ENCODE results near the gene FANCC. TPM values are rescaled to one million over a fixed set of nuclear protein-coding genes. Genes with fewer than 3 reads are reported as not detected.

Gene FANCC
- polyA plus RNA-seq, 1 of the 3 experiments (the other 2 are of a cell fraction): 3.5 TPM

GRCh38 chr9:95181835-95182234 lies 135.7 kb downstream of the FANCC start (continued):
- TF ChIP-seq USF2 (IDR thresholded peaks at IDR 0.05; ENCODE audit: borderline replicate concordance, low read depth, low read length) (no peak), PBX3 (IDR thresholded peaks at IDR 0.05) (no peak), GATA2 (CRISPR knock-in tag; IDR thresholded peaks at IDR 0.05) (no peak), SMC3 (IDR thresholded peaks at IDR 0.05; ENCODE audit: low read depth, low read length) (no peak), RXRA (IDR thresholded peaks at IDR 0.05; ENCODE audit: borderline replicate concordance, low read depth) (no peak)

- no peaks in the 10 kb centered on the region for H3F3A ChIP-seq (replicated peaks; ENCODE audit: insufficient read depth)
- peaks cover 0 to 8% of the 10 kb centered on the region in 2 experiments; a peak in 1 of 4 replicates for H3K4me1 ChIP-seq (ENCODE audit: control insufficient read depth in 1 of 2, insufficient read depth in 2 of 2, low read depth in 1 of 2, low read length in 1 of 2)
- no peaks in the 10 kb centered on the region for H3K36me3 ChIP-seq (replicated peaks in 1 of 2; ENCODE audit: control insufficient read depth in 1 of 2, insufficient read depth in 2 of 2, low read length in 1 of 2)
- no peak overlapping the region for H3K9ac ChIP-seq
- H3K9me2 ChIP-seq: no peaks in the 10 kb centered on the region
- no peak overlapping the region; a peak in 1 of 4 replicates for H3K4me3 ChIP-seq (ENCODE audit: low read depth in 2 of 2, low read length in 1 of 2)
- no peaks in the 10 kb centered on the region for H4K20me1 ChIP-seq (ENCODE audit: insufficient read depth)
- CTCF ChIA-PET: interaction anchor here (0.9 to 2.1 kb wide), 3 partner anchors 25 to 50 kb away, joined by 3 to 9 read pairs (median 5); no protein-coding TSS in a partner anchor
- no peaks in the 10 kb centered on the region for H3K9me3 ChIP-seq
- H3K79me2 ChIP-seq (ENCODE audit: insufficient read depth): no peaks in the 10 kb centered on the region
- peak; percentile 26 for DNase-seq
- WGBS (ENCODE audit: low lambda C conversion rate): 57% methylated on average over 3 of the region's 3 CpGs
- H3K4me2 ChIP-seq: no peak overlapping the region
- TF ChIP-seq CTCF (IDR thresholded peaks at IDR 0.05) (peak; percentile 73), TCF12 (IDR thresholded peaks at IDR 0.05) (no peak)
- H3K27ac ChIP-seq (ENCODE audit: low read depth in 2 of 2, low read length in 1 of 2): no peak overlapping the region
- H3K27me3 ChIP-seq (ENCODE audit: insufficient read depth): no peaks in the 10 kb centered on the region
- POLR2A ChIA-PET: no interaction called here
- no peak overlapping the region for H2AFZ ChIP-seq (ENCODE audit: low read depth)
These were observed 136.2 kb downstream of the FANCC start for GRCh38 chr9:95181226-95181818.

- H3K9me3 ChIP-seq: no peaks in the 10 kb centered on the region
- peaks cover 0 to 15% of the 10 kb centered on the region in 2 experiments; a peak in 1 of 4 replicates for H3K4me1 ChIP-seq (ENCODE audit: control insufficient read depth in 1 of 2, insufficient read depth in 2 of 2, low read depth in 1 of 2, low read length in 1 of 2)
- H3K9me2 ChIP-seq: no peaks in the 10 kb centered on the region
- H4K20me1 ChIP-seq (ENCODE audit: insufficient read depth): no peaks in the 10 kb centered on the region
- POLR2A ChIA-PET: interaction anchor here (0.6 kb wide), 1 partner anchor 49 kb away, joined by 3 read pairs; no protein-coding TSS in a partner anchor
- WGBS (ENCODE audit: low lambda C conversion rate): 95% methylated on average over 3 of the region's 3 CpGs
- H2AFZ ChIP-seq (ENCODE audit: low read depth): no peak overlapping the region
- no peaks in the 10 kb centered on the region for H3K79me2 ChIP-seq (ENCODE audit: insufficient read depth)
- no peak overlapping the region for H3K4me3 ChIP-seq (ENCODE audit: low read depth in 2 of 2, low read length in 1 of 2)
- CTCF ChIA-PET: no interaction called here
- DNase-seq: no peak
- H3K27ac ChIP-seq (ENCODE audit: low read depth in 2 of 2, low read length in 1 of 2): no peak overlapping the region
- H3K4me2 ChIP-seq: no peak overlapping the region
- H3F3A ChIP-seq (replicated peaks; ENCODE audit: insufficient read depth): peaks cover 3% of the 10 kb centered on the region
- no peaks in the 10 kb centered on the region for H3K36me3 ChIP-seq (replicated peaks in 1 of 2; ENCODE audit: control insufficient read depth in 1 of 2, insufficient read depth in 2 of 2, low read length in 1 of 2)
- H3K9ac ChIP-seq: no peak overlapping the region
- no peaks in the 10 kb centered on the region for H3K27me3 ChIP-seq (ENCODE audit: insufficient read depth)
- TF ChIP-seq NRF1 (IDR thresholded peaks at IDR 0.05; ENCODE audit: low read depth, low read length) (no peak), FOXM1 (IDR thresholded peaks at IDR 0.05; ENCODE audit: low read depth) (no peak), IRF3 (IDR thresholded peaks at IDR 0.05; ENCODE audit: low read depth, low read length) (no peak), GABPA (IDR thresholded peaks at IDR 0.05; ENCODE audit: low read depth) (no peak), CHD2 (IDR thresholded peaks at IDR 0.05; ENCODE audit: low read length, partially characterized antibody) (no peak), REST (IDR thresholded peaks at IDR 0.05; ENCODE audit: low read depth, low read length) (no peak), ELF1 (IDR thresholded peaks at IDR 0.05) (no peak)
These were observed 139.9 kb downstream of the FANCC start for GRCh38 chr9:95177617-95178016.
